Measurements from ENCODE around the gene UGT2B28. TPM values are rescaled to one million over a fixed set of nuclear protein-coding genes. Genes with fewer than 3 reads are reported as not detected.
"Not testable (repeated sequence)": the region's sequence is repeated elsewhere in the genome, so short reads cannot be mapped to it uniquely, and the experiment has no call there.

UGT2B28 gene
- total RNA-seq, 4 donors from 2014 or later, result not detected

DNA sequence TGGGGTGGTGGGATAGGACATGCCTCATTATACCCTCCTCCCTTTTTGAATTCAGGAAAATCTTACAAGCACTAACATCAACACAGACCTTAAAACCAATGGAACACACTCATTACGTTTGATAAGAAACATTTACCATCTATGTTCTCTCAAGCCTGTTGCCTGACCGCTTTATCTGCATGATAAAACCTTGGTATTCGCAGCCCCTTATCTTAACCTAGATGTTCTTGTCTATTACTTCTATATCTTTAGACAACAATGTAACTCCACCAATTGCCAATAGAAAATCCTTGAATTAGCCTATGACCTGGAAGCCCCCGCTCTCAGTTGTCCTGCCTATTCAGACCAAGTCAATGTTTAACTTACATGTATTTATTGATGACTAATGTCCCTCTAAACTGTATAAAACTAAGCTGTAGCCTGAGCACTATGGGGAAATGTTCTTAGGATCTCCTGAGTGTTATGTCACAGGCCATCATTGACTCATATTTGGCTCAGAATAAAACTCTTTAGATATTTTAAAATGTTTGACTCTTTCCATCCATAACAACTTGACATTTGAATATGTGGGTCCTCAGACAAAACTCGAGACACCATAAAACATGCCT, 28.3 kb downstream of the UGT2B28 start:
- H3K27me3 ChIP-seq; H3K27ac ChIP-seq; ATAC-seq; DNase-seq; in situ Hi-C loops (cut with MboI; ENCODE audit: low sequenced_read_pairs in 4 of 4); intact Hi-C loops (cut with DNase I; ENCODE audit: low total_unique reads); H3K4me1 ChIP-seq; H3K9me3 ChIP-seq; H3K4me3 ChIP-seq; H3K36me3 ChIP-seq: not testable (repeated sequence)

DNA sequence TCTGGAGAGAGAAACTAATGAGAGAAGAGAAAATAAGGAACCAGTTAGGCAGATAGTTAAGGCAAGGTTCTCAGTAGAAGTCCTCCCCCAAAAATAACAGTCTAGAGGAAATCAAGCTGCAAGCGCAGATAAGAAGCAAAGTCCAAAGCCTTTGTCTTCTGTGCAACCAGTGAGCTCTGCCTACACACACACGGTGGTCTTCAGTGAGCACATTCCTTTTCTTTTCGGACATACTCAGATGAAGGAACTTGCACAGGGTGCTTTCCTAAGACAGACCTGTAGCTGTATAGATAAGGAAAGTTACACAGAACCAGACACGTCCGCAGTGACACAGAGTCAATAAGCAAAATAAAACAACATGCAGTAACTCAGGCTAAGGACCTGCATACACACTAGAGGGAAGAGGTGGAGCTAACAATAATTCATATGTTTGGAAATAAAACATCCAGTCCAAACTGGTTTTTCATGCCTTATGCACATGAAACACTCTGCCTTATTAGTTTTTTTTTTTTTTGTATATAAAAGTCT, 29.3 kb downstream of the UGT2B28 start:
- H3K36me3 ChIP-seq; intact Hi-C loops (cut with DNase I; ENCODE audit: low total_unique reads); H3K27ac ChIP-seq; H3K9me3 ChIP-seq; DNase-seq; H3K4me1 ChIP-seq; in situ Hi-C loops (cut with MboI; ENCODE audit: low sequenced_read_pairs in 4 of 4); ATAC-seq; H3K4me3 ChIP-seq; H3K27me3 ChIP-seq: not testable (repeated sequence)

DNA sequence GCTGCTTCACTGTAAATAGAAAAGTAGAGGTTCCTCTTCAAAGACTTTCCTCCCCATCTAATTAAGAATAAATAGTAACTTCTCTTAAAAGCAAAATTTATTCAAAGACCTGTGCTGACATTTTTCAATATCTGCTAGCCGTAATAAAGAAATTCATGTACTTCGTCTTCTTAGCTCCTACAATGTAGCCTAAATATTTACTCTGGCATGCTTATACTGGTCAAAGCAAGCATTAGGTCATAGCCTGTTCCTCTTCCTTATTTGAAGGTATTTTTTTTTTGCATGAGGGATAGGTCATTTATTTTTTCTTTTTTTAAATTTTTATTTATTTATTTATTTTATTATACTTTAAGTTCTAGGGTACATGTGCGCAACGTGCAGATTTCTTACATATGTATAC, 30.0 kb downstream of the UGT2B28 start:
- ATAC-seq; H3K9me3 ChIP-seq; H3K4me1 ChIP-seq; DNase-seq; H3K4me3 ChIP-seq; intact Hi-C loops (cut with DNase I; ENCODE audit: low total_unique reads); H3K27me3 ChIP-seq; in situ Hi-C loops (cut with MboI; ENCODE audit: low sequenced_read_pairs in 4 of 4); H3K27ac ChIP-seq; H3K36me3 ChIP-seq: not testable (repeated sequence)

DNA sequence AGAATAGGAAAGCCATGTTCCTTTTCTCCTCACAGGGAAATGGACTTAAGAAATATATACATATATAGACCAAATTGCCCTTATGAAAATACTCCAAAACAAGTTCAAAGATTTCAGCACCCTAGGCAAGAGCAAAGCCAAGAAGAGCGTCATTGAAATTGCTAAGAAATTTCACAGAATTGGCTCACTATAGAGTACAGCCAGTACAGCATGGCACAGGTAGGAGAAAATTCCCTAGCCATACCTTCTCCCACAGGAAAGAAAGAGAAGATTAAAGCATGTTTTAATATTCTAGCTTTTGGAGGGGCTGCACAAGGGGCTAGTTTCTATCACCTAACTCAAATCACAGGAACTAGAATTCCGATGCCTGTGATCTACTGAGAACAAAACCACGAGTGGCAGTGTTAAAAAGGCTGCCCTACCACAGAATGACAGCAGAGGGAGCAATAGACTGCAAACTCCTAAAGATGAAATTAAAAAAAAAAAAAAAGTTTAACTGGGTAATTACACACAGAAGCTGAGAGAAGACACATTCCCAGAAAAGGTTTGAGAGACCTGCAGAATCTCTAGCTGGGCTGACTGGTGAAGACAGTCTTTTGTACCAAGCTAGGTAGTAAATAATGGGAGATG, 37.5 kb downstream of the UGT2B28 start:
- H3K27ac ChIP-seq; DNase-seq; H3K36me3 ChIP-seq; ATAC-seq; H3K9me3 ChIP-seq; H3K4me3 ChIP-seq; intact Hi-C loops (cut with DNase I; ENCODE audit: low total_unique reads); H3K27me3 ChIP-seq; H3K4me1 ChIP-seq; in situ Hi-C loops (cut with MboI; ENCODE audit: low sequenced_read_pairs in 4 of 4): not testable (repeated sequence)
- TF ChIP-seq, protein P1, sequence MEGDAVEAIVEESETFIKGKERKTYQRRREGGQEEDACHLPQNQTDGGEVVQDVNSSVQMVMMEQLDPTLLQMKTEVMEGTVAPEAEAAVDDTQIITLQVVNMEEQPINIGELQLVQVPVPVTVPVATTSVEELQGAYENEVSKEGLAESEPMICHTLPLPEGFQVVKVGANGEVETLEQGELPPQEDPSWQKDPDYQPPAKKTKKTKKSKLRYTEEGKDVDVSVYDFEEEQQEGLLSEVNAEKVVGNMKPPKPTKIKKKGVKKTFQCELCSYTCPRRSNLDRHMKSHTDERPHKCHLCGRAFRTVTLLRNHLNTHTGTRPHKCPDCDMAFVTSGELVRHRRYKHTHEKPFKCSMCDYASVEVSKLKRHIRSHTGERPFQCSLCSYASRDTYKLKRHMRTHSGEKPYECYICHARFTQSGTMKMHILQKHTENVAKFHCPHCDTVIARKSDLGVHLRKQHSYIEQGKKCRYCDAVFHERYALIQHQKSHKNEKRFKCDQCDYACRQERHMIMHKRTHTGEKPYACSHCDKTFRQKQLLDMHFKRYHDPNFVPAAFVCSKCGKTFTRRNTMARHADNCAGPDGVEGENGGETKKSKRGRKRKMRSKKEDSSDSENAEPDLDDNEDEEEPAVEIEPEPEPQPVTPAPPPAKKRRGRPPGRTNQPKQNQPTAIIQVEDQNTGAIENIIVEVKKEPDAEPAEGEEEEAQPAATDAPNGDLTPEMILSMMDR (IDR thresholded peaks at IDR 0.05 in 4 of 5, conservative IDR thresholded peaks at IDR 0.05 in 1 of 5), result peak in 1 of 5 experiments; percentile 16

DNA sequence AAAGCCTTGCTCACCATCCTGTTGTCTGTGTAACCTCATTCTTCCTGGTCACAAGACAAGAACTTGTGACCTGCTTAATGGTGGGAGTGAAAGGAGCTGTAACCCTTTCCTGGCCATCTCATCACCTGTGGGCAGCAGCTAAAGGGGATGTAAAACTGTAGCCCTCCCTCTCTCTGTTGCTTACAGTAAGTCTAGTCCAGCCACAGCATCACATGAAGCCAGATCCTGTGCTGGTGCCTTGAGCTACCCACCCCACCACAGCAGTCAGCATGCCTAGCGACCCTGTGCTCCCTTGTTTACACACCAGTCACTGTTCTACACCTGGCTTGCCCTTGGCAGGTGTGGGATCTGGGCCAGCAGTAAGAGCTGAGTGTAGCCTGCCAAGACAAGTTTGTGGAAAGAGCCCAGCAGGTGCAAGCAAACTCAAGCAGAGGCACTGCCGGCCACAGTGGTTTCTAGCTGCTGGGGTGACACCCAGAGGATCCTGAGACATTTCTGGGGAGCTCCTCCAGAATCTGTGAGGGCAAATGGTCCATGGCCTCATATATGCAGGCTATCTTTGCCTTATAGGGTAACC, 41.0 kb downstream of the UGT2B28 start:
- DNase-seq (no peak), ATAC-seq (no peak)
- in situ Hi-C loops (cut with MboI; ENCODE audit: low sequenced_read_pairs in 4 of 4) (no loop called here), intact Hi-C loops (cut with DNase I; ENCODE audit: low total_unique reads) (no loop called here)
- Histone ChIP-seq H3K4me3 (no peak overlapping the region), H3K4me1 (peaks cover 0 to 4% of the 10 kb centered on the region in 2 donors), H3K36me3 (no peaks in the 10 kb centered on the region), H3K27ac (no peak overlapping the region), H3K27me3 (no peaks in the 10 kb centered on the region), H3K9me3 (no peaks in the 10 kb centered on the region)
- TF ChIP-seq, protein P1 (IDR thresholded peaks at IDR 0.05 in 4 of 5, conservative IDR thresholded peaks at IDR 0.05 in 1 of 5), result no peak
- TF ChIP-seq POLR2A (IDR thresholded peaks at IDR 0.05), result no peak

DNA sequence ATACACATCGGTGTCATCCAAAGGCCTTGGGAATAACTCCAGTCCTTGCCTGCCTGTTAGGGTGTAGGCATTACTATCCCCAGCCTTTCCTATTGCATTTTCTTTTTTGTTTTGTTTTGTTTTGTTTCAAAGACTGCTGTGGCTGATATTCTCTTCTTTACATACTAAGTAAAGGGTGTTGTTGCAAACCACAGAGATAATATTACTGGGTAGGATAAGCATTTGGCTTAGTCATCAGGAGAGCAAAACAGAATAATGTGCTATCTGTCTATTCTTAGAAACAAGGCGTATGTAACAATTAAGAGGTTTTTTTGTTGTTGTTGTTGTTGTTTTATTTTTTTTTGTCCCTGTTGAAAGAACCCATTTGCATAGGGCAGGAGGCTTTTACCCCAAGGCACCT, 41.8 kb downstream of the UGT2B28 start:
- DNase-seq (no peak), ATAC-seq (no peak)
- no peaks in the 10 kb centered on the region for H3K36me3 ChIP-seq
- in situ Hi-C loops (cut with MboI; ENCODE audit: low sequenced_read_pairs in 4 of 4), result no loop called here
- H3K4me3 ChIP-seq, result no peak overlapping the region
- no peaks in the 10 kb centered on the region for H3K27me3 ChIP-seq
- no peak overlapping the region for H3K27ac ChIP-seq
- intact Hi-C loops (cut with DNase I; ENCODE audit: low total_unique reads), result no loop called here
- H3K4me1 ChIP-seq, result peaks cover 0 to 4% of the 10 kb centered on the region in 2 donors
- TF ChIP-seq, protein P1 (IDR thresholded peaks at IDR 0.05 in 4 of 5, conservative IDR thresholded peaks at IDR 0.05 in 1 of 5), result no peak
- no peak for TF ChIP-seq POLR2A (IDR thresholded peaks at IDR 0.05)
- H3K9me3 ChIP-seq, result no peaks in the 10 kb centered on the region

Measured in gastrocnemius medialis (tissue), 4 donors.